GM23338 (cell line): Measurements from ENCODE around the gene CHRM5. TPM values are rescaled to one million over a fixed set of nuclear protein-coding genes. Genes with fewer than 3 reads are reported as not detected.
A peak's percentile ranks its signal among the peaks of the same experiment; 100 is the strongest.

Experiments used
- ATAC-seq: fragments of 200-7000 bp; cut with Tn5 transposase; 3 replicates; pipeline ENCODE4 v1.9.1; 2020
- DNase-seq: peaks from one replicate; pipeline ENCODE4 v3.0.0-alpha.2; 2015; ENCODE audit warnings: low spot score
- H2AFZ ChIP-seq: fragments of 200-600 bp; sonication (generic); 2 replicates; pipeline ENCODE4 v1.8.0; 2016; ENCODE audit warnings: antibody characterized with exemption, mild to moderate bottlenecking, moderate library complexity
- H3F3A ChIP-seq: fragments of 200-600 bp; sonication (generic); replicated peaks from 2 replicates; pipeline ENCODE4 v1.8.0; 2017; ENCODE audit warnings: antibody characterized with exemption, mixed run types, low read depth
- H3K27ac ChIP-seq: fragments of 200-600 bp; sonication (generic); 2 replicates; pipeline ENCODE4 v1.6.1; 2016; ENCODE audit warnings: low read depth
- H3K27me3 ChIP-seq: fragments of 200-600 bp; sonication (generic); 2 replicates; pipeline ENCODE4 v1.8.0; 2016; ENCODE audit warnings: mild to moderate bottlenecking, mixed run types, moderate library complexity; ENCODE audit not compliant: insufficient read depth
- H3K36me3 ChIP-seq: fragments of 200-600 bp; sonication (generic); 2 replicates; pipeline ENCODE4 v1.8.0; 2016; ENCODE audit warnings: mild to moderate bottlenecking; ENCODE audit not compliant: insufficient read depth
- H3K4me1 ChIP-seq: fragments of 200-600 bp; sonication (generic); 2 replicates; pipeline ENCODE4 v1.8.0; 2016; ENCODE audit warnings: mild to moderate bottlenecking, moderate library complexity; ENCODE audit not compliant: insufficient read depth
- H3K4me2 ChIP-seq: fragments of 200-600 bp; sonication (generic); 2 replicates; pipeline ENCODE4 v1.7.1; 2017; ENCODE audit warnings: mixed run types
- H3K4me3 ChIP-seq: fragments of 200-600 bp; sonication (generic); 2 replicates; pipeline ENCODE4 v1.6.1; 2016; ENCODE audit warnings: mixed run types
- H3K79me2 ChIP-seq: fragments of 200-600 bp; sonication (generic); replicated peaks from 2 replicates; pipeline ENCODE4 v1.8.0; 2017; ENCODE audit warnings: mild to moderate bottlenecking; ENCODE audit not compliant: insufficient read depth
- H3K9me2 ChIP-seq: fragments of 200-600 bp; sonication (generic); 2 replicates; pipeline ENCODE4 v1.8.0; 2017; ENCODE audit not compliant: insufficient read depth
- H4K20me1 ChIP-seq: fragments of 200-600 bp; sonication (generic); replicated peaks from 2 replicates; pipeline ENCODE4 v1.8.0; 2017; ENCODE audit warnings: mild to moderate bottlenecking; ENCODE audit not compliant: insufficient read depth
- H3K27ac Mint-ChIP-seq: 2 replicates; pipeline ENCODE4 v1.8.0; 2020; ENCODE audit warnings: inconsistent platforms, mild to moderate bottlenecking, moderate library complexity, mixed read lengths
- H3K27me3 Mint-ChIP-seq: 3 replicates; pipeline ENCODE4 v1.8.0; 2022; ENCODE audit warnings: low read depth, mild to moderate bottlenecking, moderate library complexity, mixed read lengths, inconsistent platforms; ENCODE audit not compliant: insufficient read depth, poor library complexity
- H3K36me3 Mint-ChIP-seq: 3 replicates; pipeline ENCODE4 v1.8.0; 2021; ENCODE audit warnings: low read depth, mild to moderate bottlenecking, inconsistent platforms, moderate library complexity, mixed read lengths
- H3K4me1 Mint-ChIP-seq: 3 replicates; pipeline ENCODE4 v1.8.0; 2020; ENCODE audit warnings: mild to moderate bottlenecking, inconsistent platforms, mixed read lengths
- H3K4me3 Mint-ChIP-seq: 3 replicates; pipeline ENCODE4 v1.8.0; 2021; ENCODE audit warnings: moderate library complexity, mild to moderate bottlenecking, inconsistent platforms, mixed read lengths
- H3K9me3 Mint-ChIP-seq: 3 replicates; pipeline ENCODE4 v1.8.0; 2020; ENCODE audit warnings: moderate library complexity, mild to moderate bottlenecking, inconsistent platforms, mixed read lengths
- CREB1 ChIP-seq: fragments of 250-450 bp; sonication (Bioruptor Pico); IDR thresholded peaks from 2 replicates; pipeline ENCODE4 v1.5.0; 2020; ENCODE audit warnings: low read depth, mild to moderate bottlenecking, moderate library complexity
- CTCF ChIP-seq, 2 experiments: fragments of 200-600 bp in 1 of 2; sonication (generic) in 1 of 2; conservative IDR thresholded peaks; 2 replicates each; pipeline versions ENCODE4 v1.5.1 to v1.6.1; 2016 to 2017; ENCODE audit warnings: antibody characterized with exemption in 2 of 2, low read depth in 2 of 2, mild to moderate bottlenecking in 2 of 2, moderate library complexity in 1 of 2
- ETS1 ChIP-seq: IDR thresholded peaks from 2 replicates; pipeline ENCODE4 v1.6.1; 2016; ENCODE audit warnings: antibody characterized with exemption
- EZH2 ChIP-seq: fragments of 200-600 bp; sonication (generic); IDR thresholded peaks from one replicate; pipeline ENCODE4 v1.8.0; 2017; ENCODE audit warnings: antibody characterized with exemption, mild to moderate bottlenecking, low read depth; ENCODE audit not compliant: unreplicated experiment
- EZH2phosphoT487 ChIP-seq: fragments of 200-600 bp; sonication (generic); IDR thresholded peaks from one replicate; pipeline ENCODE4 v1.8.1; 2018; ENCODE audit warnings: antibody characterized with exemption; ENCODE audit not compliant: unreplicated experiment
- JUNB ChIP-seq: IDR thresholded peaks from one replicate; pipeline ENCODE4 v1.6.1; 2016; ENCODE audit warnings: antibody characterized with exemption; ENCODE audit not compliant: unreplicated experiment
- NANOG ChIP-seq: IDR thresholded peaks from 2 replicates; pipeline ENCODE4 v1.6.1; 2016; ENCODE audit warnings: antibody characterized with exemption, borderline replicate concordance
- POLR2AphosphoS5 ChIP-seq: IDR thresholded peaks from 2 replicates; pipeline ENCODE4 v1.6.1; 2016; ENCODE audit warnings: antibody characterized with exemption, low read depth
- STAT1 ChIP-seq: IDR thresholded peaks from one replicate; pipeline ENCODE4 v1.6.1; 2016; ENCODE audit warnings: antibody characterized with exemption; ENCODE audit not compliant: unreplicated experiment
- ZNF114 ChIP-seq: fragments of 250-450 bp; sonication (Bioruptor Pico); IDR thresholded peaks from 2 replicates; pipeline ENCODE4 v1.5.0; 2020; ENCODE audit warnings: mild to moderate bottlenecking, moderate library complexity
- ZNF331 ChIP-seq: fragments of 250-450 bp; sonication (Bioruptor Pico); IDR thresholded peaks from 2 replicates; pipeline ENCODE4 v1.5.0; 2020; ENCODE audit warnings: low read depth, mild to moderate bottlenecking, moderate library complexity
- polyA plus RNA-seq: library from polyadenylated mRNA; unstranded; fragments of >200 nt; fragmentation: Nextera tagmentation; extraction: Ambion mirVana; gene quantifications from 2 replicates; pipeline ENCODE4 v1.2.1, GENCODE V29; 2016
- total RNA-seq: library from RNA; depleted of rRNA; stranded (reverse); fragments of >200 nt; shearing (Covaris generic); gene quantifications from 2 replicates; pipeline ENCODE4 v1.2.3, GENCODE V29; 2014
- TF ChIP-seq, protein P1 (sequence below): fragments of 250-450 bp; sonication (Bioruptor Pico); IDR thresholded peaks from 2 replicates; pipeline ENCODE4 v1.5.0; 2020; ENCODE audit warnings: mild to moderate bottlenecking, moderate library complexity
- TF ChIP-seq, protein P2 (sequence below): IDR thresholded peaks from one replicate; pipeline ENCODE4 v1.6.1; 2018; ENCODE audit warnings: antibody characterized with exemption; ENCODE audit not compliant: unreplicated experiment

Gene CHRM5
- total and polyA plus RNA-seq, 2 experiments from 2014 or later = not detected

DNA sequence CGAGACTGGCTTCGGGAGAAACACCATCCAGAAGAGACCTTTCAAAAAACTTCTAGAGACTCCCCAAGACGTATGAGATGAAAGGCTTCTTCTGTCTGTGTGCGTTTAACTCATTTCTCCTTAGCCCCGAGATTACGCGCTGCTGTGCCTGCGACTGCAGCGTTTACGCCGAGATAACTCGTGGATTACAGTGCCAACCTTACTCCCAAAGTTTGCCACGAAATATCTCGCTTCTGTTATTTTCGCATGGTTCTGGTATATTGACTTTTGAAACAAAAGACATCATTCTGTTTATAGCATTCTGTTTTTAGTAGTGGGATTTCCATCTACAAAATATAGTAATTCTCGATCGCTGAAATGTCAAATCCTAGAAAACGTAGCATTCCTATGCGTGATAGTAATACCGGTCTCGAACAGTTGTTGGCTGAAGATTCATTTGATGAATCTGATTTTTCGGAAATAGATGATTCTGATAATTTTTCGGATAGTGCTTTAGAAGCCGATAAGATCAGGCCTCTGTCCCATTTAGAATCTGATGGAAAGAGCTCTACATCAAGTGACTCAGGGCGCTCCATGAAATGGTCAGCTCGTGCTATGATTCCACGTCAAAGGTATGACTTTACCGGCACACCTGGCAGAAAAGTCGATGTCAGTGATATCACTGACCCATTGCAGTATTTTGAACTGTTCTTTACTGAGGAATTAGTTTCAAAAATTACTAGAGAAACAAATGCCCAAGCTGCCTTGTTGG is 134.1 kb downstream of the CHRM5 start:
- H3K4me1 ChIP-seq = peaks cover 9% of the 10 kb centered on the region; the same call in 1 of the 2 replicates
- no peaks in the 10 kb centered on the region for H3K9me2 ChIP-seq
- Mint-ChIP-seq H3K36me3 (no peaks in the 10 kb centered on the region), H3K4me1 (peaks cover 4% of the 10 kb centered on the region; the same call in 2 of the 3 replicates), H3K4me3 (peak overlapping the region; percentile 100), H3K27ac (peak overlapping the region; percentile 99), H3K9me3 (peaks cover 4% of the 10 kb centered on the region; the same call in 2 of the 3 replicates), H3K27me3 (peaks cover 12% of the 10 kb centered on the region)
- DNase-seq = no peak
- ATAC-seq = peak; percentile 21
- no peaks in the 10 kb centered on the region for H4K20me1 ChIP-seq
- H3K36me3 ChIP-seq = no peaks in the 10 kb centered on the region
- H3K79me2 ChIP-seq = peaks cover 42% of the 10 kb centered on the region
- H3F3A ChIP-seq = 0 out of 2 replicates have a peak, but pooled peaks cover 3% of the 10 kb centered on the region
- peak overlapping the region; percentile 93 for H2AFZ ChIP-seq
- H3K4me2 ChIP-seq = peak overlapping the region; percentile 85
- no peaks in the 10 kb centered on the region for H3K27me3 ChIP-seq
- no peak for TF ChIP-seq CREB1 (CRISPR knock-in tag)
- TF ChIP-seq EZH2 = no peak
- TF ChIP-seq POLR2AphosphoS5 = no peak
- no peak for TF ChIP-seq ZNF114 (CRISPR knock-in tag)
- no peak for TF ChIP-seq EZH2phosphoT487
- TF ChIP-seq, protein P1, sequence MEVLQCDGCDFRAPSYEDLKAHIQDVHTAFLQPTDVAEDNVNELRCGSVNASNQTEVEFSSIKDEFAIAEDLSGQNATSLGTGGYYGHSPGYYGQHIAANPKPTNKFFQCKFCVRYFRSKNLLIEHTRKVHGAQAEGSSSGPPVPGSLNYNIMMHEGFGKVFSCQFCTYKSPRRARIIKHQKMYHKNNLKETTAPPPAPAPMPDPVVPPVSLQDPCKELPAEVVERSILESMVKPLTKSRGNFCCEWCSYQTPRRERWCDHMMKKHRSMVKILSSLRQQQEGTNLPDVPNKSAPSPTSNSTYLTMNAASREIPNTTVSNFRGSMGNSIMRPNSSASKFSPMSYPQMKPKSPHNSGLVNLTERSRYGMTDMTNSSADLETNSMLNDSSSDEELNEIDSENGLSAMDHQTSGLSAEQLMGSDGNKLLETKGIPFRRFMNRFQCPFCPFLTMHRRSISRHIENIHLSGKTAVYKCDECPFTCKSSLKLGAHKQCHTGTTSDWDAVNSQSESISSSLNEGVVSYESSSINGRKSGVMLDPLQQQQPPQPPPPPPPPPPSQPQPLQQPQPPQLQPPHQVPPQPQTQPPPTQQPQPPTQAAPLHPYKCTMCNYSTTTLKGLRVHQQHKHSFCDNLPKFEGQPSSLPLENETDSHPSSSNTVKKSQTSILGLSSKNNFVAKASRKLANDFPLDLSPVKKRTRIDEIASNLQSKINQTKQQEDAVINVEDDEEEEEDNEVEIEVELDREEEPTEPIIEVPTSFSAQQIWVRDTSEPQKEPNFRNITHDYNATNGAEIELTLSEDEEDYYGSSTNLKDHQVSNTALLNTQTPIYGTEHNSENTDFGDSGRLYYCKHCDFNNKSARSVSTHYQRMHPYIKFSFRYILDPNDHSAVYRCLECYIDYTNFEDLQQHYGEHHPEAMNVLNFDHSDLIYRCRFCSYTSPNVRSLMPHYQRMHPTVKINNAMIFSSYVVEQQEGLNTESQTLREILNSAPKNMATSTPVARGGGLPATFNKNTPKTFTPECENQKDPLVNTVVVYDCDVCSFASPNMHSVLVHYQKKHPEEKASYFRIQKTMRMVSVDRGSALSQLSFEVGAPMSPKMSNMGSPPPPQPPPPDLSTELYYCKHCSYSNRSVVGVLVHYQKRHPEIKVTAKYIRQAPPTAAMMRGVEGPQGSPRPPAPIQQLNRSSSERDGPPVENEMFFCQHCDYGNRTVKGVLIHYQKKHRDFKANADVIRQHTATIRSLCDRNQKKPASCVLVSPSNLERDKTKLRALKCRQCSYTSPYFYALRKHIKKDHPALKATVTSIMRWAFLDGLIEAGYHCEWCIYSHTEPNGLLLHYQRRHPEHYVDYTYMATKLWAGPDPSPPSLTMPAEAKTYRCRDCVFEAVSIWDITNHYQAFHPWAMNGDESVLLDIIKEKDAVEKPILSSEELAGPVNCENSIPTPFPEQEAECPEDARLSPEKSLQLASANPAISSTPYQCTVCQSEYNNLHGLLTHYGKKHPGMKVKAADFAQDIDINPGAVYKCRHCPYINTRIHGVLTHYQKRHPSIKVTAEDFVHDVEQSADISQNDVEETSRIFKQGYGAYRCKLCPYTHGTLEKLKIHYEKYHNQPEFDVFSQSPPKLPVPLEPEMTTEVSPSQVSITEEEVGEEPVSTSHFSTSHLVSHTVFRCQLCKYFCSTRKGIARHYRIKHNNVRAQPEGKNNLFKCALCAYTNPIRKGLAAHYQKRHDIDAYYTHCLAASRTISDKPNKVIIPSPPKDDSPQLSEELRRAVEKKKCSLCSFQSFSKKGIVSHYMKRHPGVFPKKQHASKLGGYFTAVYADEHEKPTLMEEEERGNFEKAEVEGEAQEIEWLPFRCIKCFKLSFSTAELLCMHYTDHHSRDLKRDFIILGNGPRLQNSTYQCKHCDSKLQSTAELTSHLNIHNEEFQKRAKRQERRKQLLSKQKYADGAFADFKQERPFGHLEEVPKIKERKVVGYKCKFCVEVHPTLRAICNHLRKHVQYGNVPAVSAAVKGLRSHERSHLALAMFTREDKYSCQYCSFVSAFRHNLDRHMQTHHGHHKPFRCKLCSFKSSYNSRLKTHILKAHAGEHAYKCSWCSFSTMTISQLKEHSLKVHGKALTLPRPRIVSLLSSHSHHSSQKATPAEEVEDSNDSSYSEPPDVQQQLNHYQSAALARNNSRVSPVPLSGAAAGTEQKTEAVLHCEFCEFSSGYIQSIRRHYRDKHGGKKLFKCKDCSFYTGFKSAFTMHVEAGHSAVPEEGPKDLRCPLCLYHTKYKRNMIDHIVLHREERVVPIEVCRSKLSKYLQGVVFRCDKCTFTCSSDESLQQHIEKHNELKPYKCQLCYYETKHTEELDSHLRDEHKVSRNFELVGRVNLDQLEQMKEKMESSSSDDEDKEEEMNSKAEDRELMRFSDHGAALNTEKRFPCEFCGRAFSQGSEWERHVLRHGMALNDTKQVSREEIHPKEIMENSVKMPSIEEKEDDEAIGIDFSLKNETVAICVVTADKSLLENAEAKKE (CRISPR knock-in tag) = no peak
- TF ChIP-seq, protein P2, sequence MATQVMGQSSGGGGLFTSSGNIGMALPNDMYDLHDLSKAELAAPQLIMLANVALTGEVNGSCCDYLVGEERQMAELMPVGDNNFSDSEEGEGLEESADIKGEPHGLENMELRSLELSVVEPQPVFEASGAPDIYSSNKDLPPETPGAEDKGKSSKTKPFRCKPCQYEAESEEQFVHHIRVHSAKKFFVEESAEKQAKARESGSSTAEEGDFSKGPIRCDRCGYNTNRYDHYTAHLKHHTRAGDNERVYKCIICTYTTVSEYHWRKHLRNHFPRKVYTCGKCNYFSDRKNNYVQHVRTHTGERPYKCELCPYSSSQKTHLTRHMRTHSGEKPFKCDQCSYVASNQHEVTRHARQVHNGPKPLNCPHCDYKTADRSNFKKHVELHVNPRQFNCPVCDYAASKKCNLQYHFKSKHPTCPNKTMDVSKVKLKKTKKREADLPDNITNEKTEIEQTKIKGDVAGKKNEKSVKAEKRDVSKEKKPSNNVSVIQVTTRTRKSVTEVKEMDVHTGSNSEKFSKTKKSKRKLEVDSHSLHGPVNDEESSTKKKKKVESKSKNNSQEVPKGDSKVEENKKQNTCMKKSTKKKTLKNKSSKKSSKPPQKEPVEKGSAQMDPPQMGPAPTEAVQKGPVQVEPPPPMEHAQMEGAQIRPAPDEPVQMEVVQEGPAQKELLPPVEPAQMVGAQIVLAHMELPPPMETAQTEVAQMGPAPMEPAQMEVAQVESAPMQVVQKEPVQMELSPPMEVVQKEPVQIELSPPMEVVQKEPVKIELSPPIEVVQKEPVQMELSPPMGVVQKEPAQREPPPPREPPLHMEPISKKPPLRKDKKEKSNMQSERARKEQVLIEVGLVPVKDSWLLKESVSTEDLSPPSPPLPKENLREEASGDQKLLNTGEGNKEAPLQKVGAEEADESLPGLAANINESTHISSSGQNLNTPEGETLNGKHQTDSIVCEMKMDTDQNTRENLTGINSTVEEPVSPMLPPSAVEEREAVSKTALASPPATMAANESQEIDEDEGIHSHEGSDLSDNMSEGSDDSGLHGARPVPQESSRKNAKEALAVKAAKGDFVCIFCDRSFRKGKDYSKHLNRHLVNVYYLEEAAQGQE = no peak
- no peak for TF ChIP-seq STAT1
- TF ChIP-seq JUNB = no peak
- TF ChIP-seq ETS1 = no peak
- TF ChIP-seq CTCF (conservative IDR thresholded peaks at IDR 0.05; ENCODE audit: low read depth in 2 of 2) = no peak
- no peak for TF ChIP-seq ZNF331 (CRISPR knock-in tag)
- no peak; the same call in 1 of the 2 replicates for TF ChIP-seq NANOG
- H3K4me3 ChIP-seq = peak overlapping the region; percentile 89
- H3K27ac ChIP-seq = no peak overlapping the region
